Limb (tissue), 2 donors: ENCODE measurements around the gene PCSK6.

Experiments
- DNase-seq, 2 donors: peaks; one replicate each; pipeline ENCODE4 v3.0.0-alpha.2; 2016; ENCODE audit errors: extremely low spot score in 2 of 2

Gene PCSK6

DNA sequence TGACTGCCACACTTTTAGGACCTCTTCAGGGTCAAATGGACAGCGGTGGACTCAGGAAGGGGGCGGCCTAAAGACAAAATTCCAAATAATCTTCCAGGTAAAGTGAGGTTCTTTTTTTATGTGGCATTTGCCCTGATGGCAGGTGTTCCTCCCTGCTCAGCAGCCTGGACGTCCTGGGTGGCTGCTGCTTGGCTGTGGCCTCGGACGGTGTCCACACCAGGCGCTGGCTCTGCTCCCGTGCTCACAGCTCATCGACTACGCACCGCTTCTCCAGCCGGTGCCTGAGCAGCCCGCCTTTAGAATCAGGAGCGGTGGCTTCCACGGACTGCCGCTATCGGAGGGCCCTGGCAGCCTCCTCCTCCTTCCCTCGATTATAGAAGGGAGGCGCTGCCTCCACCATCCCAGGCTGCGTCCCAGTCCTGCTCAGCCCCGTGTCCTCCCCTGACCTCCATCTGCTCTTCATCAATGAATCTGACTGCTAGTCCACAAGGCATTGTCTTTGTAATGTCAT is 41.9 kb downstream of the PCSK6 start:
- peak in 1 of 2 donors; percentile 14 for DNase-seq

DNA sequence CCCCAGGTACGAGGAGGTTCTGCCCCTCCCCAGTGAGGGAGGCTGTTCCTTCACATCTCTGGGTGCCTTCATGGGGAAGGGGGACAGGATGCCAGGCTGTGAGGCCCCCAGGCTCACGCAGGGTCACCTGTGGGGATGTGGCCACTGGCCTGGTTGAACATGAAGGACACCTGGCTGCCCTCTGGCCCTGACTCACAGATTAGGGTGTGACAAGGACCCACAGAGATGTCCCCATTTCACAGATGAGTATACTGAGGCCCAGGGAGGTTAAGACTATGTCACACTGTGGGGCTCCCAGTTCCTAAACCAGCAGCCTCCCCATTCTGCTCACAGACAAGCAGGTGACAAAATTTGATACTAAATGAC is 42.4 kb downstream of the PCSK6 start:
- no peak for DNase-seq

DNA sequence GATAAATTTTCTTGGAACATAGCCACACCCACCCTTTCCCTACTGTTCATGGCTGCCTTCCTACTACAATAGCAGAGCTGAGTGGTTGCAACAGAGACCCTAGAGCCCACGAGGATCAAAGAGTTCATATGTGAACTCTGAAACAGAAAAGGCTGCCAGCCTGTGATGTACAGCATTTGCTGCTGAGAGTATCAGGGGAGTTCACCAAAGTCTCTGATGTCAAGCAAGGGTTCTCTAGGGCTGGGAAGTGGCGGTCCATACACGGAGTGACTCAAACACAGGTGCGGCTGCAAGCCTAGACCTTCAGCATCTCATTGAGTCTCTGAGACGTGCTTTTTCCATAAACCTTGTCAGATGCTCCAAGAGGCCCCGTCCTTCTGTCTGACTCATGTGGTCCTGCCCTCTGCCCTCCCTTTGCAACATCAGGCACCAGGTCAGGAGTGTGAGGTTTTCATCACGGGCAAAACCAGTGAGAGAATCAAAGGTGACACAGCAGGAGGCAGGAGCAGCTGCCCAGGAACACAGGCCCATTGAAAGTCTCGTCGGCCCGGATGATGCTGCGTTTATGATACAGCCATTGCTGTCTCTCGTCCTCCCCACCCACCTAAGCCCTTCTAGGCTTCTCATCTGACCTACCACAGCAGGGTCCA is 42.9 kb downstream of the PCSK6 start:
- peak in 1 of 2 donors; percentile 18 for DNase-seq

DNA sequence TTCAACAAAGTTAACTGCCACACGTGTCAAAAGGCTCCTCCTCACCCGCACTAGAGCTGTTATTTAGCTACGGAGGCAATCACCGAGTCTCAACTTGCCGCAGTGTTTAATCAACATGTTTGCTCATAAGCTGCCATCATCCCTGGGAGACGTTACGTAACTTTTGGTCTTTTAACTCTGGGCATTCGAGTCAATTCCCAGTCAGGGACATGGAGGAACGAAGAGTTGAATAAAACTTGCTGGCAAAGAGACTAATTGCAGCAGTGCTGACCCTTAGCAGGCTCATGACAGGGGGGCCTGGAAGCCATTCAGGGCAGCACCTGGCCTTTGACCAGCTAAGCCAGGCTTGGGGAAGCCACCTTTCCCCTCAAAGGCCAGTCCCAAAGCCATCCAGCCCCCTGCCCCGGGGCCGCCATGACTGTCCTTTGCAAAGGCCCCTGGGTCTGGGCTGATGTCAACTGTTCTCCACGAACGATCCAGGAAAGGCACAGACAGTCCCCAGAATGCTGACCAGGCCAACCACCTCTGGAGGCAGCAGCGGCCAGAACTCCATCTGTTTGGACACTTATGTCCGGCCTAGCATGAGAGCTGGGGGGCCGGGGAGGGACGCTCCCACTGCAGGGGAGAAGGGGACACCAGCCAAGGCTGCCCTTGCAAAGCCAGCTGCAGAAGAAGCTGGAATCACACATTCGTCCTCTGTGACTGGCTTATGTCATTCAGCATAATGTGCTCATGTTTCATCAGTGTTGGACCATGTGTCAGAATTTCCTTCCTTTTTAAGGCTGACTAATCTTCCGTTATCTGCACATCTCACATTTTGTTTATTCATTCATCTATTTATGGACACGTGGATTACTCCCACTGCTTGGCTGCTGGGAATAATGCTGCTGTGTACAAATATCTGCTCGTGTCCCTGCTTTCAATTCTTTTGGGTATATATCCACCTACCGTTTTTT is 43.7 kb downstream of the PCSK6 start:
- DNase-seq: peak in 1 of 2 donors; percentile 17

DNA sequence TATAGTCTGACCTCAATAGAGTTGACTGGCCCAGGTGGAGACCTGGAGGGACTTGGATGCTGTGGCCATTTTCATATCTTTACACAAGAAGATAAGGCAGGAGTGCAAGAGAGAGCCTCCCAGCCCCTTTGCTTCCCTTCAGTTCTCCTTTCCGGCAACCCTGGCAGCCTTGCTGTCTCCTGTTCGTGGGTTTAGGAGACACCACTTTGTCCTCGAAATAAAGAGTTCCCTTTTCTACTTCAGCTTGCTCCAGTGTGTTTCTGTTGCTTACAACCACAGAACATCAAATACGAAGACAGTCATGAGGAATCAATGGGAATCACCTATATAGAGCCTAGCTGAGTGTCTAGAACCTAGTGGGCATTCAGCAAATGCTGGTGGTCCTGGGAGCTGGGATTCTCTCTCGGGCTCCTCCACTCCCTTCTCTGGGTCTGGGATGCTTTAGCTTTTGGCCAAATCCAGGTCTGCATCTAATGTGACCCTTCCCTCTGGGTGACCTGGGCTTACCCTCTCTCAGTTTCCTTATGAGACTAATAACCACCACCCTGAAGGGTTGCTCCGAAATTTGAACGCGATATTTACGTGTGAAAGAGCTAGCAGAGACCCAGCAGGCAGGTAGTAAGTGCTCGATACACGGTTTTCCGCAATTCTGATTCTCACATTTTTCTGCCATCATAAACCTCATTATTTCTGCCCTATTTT is 44.5 kb downstream of the PCSK6 start:
- DNase-seq: no peak

DNA sequence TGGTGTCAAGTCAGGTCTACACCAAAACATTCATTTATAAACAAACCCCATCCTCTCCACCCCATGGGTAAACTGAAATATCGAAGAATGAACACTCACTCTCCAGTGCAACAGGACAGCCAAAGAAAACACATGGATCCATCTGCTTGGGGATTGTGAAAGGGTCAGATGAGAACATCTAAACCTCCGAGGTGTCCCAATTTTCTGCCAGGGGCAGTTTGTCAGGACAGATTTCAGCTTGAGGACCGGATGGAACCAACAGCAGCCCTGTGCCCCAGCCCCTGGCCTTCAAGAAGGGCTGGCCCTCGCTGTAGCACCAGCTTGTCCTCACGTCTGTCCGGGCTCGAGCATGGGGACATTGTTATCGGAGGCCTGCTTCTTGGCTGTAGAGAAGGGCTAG is 45.5 kb downstream of the PCSK6 start:
- DNase-seq: no peak

DNA sequence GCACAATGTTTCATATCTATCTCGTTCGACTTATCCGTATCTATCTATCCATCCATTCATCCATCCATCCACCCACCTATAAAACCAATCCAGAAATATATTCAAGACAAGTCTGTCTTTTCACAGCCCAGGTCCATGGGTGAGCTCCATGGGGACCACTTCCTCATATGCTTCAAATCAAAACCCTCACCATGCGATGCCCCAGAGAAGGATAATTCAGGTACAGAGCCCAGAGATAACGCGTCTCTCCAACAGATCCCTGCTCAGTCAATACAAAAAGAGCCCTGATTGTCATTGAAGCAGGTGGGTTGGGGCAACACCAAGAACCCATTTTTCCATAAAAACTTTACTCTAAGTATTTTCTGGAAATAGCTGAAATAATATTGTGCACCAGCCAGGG is 47.2 kb downstream of the PCSK6 start:
- no peak for DNase-seq

DNA sequence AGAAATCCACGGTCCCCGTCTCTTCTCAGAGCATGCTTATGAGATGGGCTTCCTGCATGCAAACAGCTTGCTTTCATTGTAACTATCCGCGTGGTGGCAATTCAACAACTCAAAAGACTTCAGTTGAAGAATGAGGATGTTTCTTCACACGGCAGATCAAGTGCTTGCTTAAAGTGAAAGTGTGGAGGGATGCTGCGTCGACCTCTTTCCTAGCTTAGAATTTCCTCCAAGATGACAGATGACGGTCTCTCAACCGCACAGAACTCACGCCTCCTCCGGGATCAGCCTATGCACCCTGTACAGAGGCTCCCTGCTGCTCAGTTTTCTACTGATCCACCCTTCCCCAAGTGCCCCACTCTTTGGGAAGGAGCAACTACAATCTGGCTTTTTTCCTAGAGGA is 47.8 kb downstream of the PCSK6 start:
- no peak for DNase-seq

DNA sequence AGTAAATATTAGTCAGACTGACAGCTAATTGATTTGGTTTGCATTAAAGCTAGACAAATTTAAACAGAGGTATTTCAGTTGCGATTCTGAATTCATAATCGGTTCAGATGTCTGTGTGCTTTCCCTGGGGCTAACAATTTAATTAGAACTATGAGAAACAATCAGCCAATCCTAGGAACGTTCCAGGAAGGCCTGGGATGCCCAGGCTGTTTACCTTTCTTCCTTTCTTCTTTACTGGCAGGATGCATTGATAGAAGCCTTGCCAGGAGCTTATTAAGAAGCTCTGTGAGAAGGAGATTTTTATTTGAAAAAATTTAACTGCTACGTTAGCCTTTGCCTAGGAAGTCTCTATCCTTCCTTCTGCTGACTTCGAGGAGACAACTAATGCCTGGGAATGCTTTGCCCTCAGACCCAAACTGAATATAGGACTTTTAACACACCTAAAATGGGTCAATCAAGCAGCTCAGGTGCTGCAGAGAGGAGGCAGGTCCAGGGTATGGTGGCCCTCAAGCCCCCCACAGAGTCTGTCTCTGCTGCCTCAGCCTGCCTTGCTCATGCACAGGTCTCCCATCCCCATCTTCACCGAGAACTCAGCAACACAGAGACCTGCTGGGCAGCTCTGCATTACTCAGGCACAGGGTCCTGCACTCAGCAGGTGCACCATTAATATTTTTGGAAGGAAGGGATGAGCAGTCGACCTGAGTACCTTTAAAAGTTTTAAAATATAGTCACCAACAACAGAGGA is 48.5 kb downstream of the PCSK6 start:
- DNase-seq: no peak

DNA sequence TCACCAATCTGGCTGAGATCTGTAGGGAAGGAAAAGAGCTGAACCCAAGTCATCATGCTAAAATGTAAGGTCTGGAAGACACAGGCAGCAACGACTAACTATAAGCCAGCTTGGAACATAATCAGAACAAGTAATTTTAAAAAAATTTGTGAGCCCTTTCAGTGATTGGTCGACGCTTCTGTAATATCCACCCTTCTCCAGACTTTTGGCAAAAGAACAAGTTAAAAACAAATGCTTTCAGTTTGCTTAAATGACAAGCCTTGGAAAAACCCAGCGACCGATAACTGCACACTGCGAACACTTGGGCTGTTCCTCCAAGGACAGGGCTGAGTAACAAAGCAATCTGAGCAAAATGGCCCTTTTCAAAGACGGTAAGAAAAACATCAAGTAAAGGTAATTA is 49.6 kb downstream of the PCSK6 start:
- DNase-seq: peak in 1 of 2 donors; percentile 75

DNA sequence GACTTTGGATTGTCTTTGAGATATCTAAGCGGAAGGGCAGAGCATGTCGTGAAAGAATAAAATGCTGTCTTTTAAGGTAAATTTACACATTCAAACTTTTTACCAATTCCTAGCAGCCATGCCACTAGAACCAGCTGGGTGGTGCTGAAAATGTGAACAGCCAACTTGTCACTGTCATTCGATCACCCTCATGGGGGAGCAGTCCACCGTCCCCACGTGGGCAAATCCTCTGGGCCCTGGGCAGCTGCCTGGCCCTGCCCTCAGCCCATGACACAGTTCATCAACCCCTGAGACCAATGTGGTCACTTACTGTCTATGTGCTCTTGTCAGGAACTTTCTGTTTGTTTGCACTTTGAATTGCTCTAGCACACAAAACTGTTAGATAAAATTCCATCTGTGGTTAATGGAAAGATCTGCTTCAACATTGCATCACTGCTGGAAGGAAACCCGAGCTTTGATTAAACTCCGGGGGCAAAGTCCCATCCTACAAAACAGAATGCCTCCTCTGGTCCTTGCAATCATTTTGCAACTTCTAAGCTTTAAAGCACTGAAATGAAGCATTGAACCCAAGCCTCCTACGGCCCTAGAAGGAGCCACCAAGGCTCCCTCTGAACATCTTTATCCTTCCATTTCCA is 50.1 kb downstream of the PCSK6 start:
- no peak for DNase-seq

DNA sequence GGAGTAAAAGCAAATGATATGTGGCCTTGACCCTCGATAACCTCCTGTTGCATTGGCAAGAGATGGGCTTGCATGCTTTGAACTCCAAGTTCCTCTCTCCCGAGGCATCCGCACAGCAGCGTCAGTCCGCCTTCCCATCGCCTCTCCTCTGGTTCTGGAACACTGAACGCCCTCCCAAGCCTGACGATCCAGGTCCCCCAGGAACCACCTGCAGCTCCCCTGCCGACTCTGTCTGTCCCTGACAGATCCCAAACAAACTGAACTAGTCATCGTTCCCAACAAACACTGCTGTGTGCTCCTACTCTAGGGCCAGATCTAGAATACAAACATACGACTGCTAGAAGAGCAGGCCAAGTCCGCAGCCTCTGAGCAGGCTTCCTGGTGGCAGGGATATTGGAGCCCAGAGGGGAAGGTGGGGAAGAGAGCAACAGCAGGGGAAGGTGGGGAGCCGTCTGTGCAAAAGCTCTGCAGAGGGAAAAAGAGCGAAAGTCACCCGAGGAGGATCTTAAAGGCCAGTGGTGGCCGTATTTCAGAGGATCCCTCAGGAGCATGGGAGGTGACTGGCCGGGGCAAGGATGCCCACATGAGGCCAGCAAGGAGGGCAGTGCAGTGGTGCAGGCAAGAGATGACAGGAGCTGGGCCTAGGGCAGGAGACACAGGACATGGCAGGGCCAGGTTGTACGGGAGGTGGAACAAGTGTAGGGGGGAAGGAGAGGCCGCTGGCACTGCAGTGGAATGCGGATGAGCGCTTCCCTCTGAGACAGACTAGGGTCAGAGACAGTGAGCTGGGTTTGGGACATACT is 50.8 kb downstream of the PCSK6 start:
- no peak for DNase-seq

DNA sequence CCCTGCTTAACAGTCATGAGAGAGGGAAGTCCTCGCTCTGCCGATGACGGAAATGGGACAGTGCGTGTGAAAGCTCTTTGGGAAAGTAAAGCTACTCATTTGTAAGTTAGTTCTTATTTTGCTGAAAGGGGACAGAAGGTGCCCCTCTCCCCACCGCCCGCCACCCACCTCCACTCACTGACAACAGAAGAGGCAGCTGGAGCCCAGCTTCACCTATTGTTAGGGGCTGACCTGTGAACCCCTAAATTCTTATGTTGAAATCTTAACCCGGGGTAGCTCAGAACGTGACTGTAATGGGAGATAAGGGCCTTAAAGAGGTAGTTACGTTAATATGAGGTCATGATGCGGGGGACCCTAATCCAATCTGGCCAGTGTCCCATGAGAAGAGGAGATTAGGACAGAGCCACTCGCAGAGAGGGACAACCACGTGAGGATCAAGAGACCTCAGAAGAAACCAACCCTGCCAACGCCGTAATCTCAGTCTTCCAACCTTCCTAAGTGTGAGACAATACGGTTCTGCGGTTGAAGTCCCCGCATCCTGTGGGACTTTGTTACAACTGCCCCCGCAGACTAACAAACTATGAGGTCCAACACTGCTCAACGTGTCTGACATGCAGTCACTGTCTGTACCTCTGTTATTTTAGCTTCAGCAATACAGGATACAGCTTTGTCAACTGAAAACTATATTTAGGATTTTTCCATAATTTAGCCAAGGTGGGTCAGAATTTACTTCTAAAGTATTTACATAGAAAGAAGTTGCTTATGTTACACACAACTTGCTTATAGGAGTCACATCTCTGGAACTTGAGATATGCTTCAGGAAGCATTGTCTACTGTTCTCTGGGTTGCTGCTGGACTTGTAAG is 51.7 kb downstream of the PCSK6 start:
- DNase-seq: no peak

DNA sequence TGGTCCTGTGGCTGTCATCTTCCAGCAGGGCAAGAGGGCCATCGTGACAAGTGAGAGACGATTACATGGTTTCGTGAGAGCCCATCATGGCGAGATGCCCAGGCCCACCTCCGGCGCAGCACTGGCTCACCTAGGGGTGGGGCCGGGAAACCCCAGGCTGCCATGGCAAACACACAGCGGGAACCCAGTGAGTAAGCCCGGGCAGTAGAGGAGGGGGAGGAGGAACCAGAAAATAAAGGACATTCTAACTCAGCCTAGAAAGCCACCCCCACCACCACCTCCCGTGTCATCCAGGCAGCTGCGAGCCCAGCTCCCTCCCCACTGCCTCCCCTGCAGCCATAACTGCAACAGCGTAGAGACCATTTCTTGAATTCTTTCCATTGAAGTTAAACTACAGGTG is 52.3 kb downstream of the PCSK6 start:
- DNase-seq: no peak

DNA sequence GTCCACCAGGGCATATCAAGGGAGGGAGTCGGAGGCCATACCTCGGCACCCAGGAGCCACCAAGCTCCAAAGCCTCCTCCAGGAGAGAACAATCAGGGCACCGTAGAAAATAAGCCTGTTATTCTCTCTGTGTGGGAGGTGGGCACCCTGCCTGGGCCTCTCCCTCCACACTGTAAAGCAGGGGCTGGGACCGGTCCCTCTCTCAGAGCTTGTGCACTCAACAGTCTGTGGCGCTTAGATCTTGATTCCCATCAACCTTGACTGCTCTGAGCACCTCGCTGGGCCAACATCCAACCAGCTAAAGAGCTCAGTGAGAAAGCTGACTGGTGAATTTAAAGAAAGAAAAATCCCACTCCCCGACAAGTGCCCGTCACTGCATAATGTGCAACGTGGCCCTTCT is 53.0 kb downstream of the PCSK6 start:
- DNase-seq: no peak

DNA sequence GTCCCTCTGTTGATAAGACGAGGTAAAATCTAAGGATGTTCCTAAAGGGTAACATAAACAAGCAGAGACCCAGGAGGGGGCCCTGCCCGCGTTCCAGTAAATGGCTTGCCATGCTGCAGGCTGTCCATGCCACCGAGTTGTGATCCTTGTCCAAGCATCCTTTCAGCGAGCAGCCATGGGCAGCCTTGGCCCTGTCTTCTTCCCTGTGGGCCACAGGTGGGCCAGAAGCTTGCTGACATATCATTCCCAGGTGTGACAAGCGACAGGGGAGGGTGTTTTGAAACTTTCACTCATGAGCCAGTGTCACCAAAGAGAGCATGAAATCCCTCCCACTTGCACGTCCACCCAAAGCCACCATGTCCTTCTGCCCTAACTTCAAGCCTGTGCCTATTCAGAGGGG is 53.7 kb downstream of the PCSK6 start:
- DNase-seq: no peak

DNA sequence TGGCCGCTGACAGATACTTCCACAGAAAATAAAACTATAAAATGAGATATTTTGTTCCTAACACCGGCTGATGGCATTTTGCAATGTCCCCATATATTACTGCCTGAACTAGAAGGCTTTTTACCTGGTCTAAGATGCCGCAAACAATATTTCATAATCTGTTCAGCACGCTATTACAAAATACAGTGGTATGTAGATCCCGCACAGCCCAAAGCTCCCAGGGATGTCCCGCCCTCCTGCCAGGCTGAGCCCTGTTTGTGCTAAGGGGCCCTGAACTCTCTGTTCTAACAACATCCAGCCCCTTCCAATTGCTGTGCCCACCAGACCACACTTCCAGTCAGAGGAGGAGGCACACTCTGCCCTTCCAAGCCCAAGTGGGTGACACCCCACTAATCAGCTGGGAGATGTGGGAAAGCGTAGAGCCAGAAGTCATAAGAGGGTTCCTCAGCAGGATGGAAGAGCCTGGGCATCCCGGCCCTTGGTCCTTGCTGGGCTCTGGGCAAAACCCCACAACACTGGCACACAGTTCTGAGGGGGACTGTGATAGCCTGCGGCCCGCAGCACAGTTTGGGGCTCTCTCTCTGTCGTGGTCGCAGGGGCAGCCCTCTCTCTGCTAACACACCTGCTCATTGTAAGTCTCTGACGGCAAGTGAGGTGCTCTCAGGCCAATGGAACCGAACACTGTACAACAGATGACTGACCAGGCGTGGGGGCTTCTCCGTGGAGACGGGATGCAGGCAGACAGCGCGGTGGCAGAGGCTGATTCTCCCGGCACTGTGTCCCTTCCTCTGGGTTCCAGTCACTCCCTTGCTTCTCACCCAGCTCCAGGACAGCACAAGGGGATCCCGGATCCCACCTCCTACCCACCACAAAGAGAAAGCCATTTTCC is 55.2 kb downstream of the PCSK6 start:
- DNase-seq: no peak

DNA sequence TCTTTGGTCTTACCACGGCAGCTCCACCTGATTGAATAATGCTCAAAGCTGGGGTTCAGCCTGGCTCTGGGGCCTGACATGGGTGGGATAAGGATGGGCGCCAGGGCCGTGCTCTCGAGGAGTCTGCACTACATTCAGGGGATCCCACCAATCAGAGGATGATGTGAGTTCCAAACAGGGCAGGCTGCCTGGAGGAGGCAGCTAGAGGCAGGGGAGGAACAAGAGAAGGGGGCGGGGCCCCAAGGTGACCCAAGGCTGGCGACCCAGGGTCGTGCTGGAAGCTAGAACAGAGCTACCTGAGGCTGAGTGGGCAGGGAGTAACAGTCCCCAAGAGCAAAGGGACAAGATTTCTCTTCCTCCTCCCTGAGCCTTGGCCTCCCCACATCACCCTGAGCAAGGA is 56.1 kb downstream of the PCSK6 start:
- DNase-seq: no peak
